KMS-11 (cell line): Measurements from ENCODE around the gene COL16A1.
A peak's percentile ranks its signal among the peaks of the same experiment; 100 is the strongest.

ENCODE experiments used
- H2AFZ ChIP-seq: fragments of 200-600 bp; sonication (generic); 2 replicates; pipeline ENCODE4 v1.6.1; 2016; ENCODE audit warnings: antibody characterized with exemption, mixed run types, low read depth
- H3K27ac ChIP-seq: fragments of 200-600 bp; sonication (generic); 2 replicates; pipeline ENCODE4 v1.6.1; 2016; ENCODE audit warnings: mild to moderate bottlenecking, mixed run types
- H3K27me3 ChIP-seq: fragments of 200-600 bp; sonication (generic); 2 replicates; pipeline ENCODE4 v1.6.1; 2017; ENCODE audit warnings: mild to moderate bottlenecking, low read depth, mixed run types, moderate library complexity; ENCODE audit not compliant: insufficient read depth
- H3K36me3 ChIP-seq: fragments of 200-600 bp; sonication (generic); 2 replicates; pipeline ENCODE4 v1.6.1; 2017; ENCODE audit warnings: mild to moderate bottlenecking, mixed run types; ENCODE audit not compliant: insufficient read depth
- H3K4me1 ChIP-seq: fragments of 200-600 bp; sonication (generic); 2 replicates; pipeline ENCODE4 v1.6.1; 2016; ENCODE audit warnings: mild to moderate bottlenecking, low read depth, mixed run types; ENCODE audit not compliant: poor library complexity, severe bottlenecking
- H3K4me2 ChIP-seq: fragments of 200-600 bp; sonication (generic); 2 replicates; pipeline ENCODE4 v1.7.0; 2016; ENCODE audit warnings: mild to moderate bottlenecking, mixed run types
- H3K4me3 ChIP-seq: fragments of 200-600 bp; sonication (generic); IDR thresholded peaks from 2 replicates; pipeline ENCODE4 v1.6.1; 2017; ENCODE audit warnings: low read depth, low read length, mixed read lengths; ENCODE audit not compliant: insufficient read depth
- H3K79me2 ChIP-seq: fragments of 200-600 bp; sonication (generic); 2 replicates; pipeline ENCODE4 v1.6.1; 2016; ENCODE audit warnings: low read depth, mixed run types; ENCODE audit not compliant: insufficient read depth
- H3K9ac ChIP-seq: fragments of 200-600 bp; sonication (generic); 2 replicates; pipeline ENCODE4 v1.6.1; 2016; ENCODE audit warnings: mild to moderate bottlenecking, mixed run types
- H4K20me1 ChIP-seq: fragments of 200-600 bp; sonication (generic); 2 replicates; pipeline ENCODE4 v1.6.1; 2016; ENCODE audit warnings: mild to moderate bottlenecking, mixed run types; ENCODE audit not compliant: insufficient read depth
- TF ChIP-seq, protein P1 (sequence below): fragments of 200-600 bp; sonication (generic); conservative IDR thresholded peaks from 2 replicates; pipeline ENCODE4 v1.6.1; 2017; ENCODE audit warnings: low read depth, mild to moderate bottlenecking, antibody characterized with exemption, low read length, moderate library complexity, mixed read lengths

COL16A1 gene

DNA sequence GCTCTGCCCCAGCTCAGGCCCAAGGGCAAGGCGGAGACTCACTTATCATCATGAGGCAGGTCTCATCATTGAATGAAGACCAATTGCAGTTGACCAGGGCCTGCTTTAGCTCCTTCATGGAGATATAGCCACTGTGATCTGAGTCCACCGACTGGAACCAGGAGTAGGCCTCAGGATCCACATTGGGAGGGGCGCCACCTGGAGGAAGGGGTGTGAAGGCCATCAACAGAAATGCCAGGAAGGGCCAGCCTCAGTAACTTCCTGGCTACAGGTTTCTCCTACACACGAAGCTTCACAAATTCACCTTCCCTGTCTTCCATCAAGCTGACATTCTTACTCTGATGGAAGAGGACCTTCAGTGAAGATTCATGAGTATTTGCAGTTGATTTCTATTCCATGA lies 70.7 kb downstream of the COL16A1 start:
- TF ChIP-seq, protein P1, sequence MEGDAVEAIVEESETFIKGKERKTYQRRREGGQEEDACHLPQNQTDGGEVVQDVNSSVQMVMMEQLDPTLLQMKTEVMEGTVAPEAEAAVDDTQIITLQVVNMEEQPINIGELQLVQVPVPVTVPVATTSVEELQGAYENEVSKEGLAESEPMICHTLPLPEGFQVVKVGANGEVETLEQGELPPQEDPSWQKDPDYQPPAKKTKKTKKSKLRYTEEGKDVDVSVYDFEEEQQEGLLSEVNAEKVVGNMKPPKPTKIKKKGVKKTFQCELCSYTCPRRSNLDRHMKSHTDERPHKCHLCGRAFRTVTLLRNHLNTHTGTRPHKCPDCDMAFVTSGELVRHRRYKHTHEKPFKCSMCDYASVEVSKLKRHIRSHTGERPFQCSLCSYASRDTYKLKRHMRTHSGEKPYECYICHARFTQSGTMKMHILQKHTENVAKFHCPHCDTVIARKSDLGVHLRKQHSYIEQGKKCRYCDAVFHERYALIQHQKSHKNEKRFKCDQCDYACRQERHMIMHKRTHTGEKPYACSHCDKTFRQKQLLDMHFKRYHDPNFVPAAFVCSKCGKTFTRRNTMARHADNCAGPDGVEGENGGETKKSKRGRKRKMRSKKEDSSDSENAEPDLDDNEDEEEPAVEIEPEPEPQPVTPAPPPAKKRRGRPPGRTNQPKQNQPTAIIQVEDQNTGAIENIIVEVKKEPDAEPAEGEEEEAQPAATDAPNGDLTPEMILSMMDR: peak; percentile 53
- H3K27me3 ChIP-seq: no peaks in the 10 kb centered on the region
- peaks cover 23% of the 10 kb centered on the region for H3K79me2 ChIP-seq
- H3K36me3 ChIP-seq: no peaks in the 10 kb centered on the region
- no peak overlapping the region for H3K9ac ChIP-seq
- H3K4me3 ChIP-seq: no peak overlapping the region
- no peak overlapping the region for H2AFZ ChIP-seq
- no peak overlapping the region for H3K27ac ChIP-seq
- 0 out of 2 replicates have a peak, but pooled peaks cover 5% of the 10 kb centered on the region for H4K20me1 ChIP-seq
- H3K4me2 ChIP-seq: no peak overlapping the region
- no peaks in the 10 kb centered on the region for H3K4me1 ChIP-seq

DNA sequence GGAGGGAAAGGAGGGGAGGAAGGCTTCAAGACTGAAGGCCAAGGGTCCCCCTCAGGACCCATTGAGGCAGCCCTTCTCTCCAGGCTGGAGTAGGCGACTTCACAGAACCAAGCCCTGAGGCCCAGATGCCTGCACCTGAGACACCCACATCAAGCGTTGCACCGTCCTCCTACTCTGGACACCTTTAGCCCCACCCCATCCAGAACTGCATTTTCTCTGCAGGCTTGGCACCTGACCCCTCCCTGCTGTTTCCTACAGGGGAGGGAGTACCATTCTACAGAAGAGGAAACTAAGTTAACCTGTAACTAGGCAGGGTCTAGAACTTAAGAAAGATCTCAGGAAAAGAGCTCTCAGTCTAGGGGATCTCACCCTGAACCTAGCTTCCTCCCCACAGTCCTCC lies 71.2 kb downstream of the COL16A1 start:
- Histone ChIP-seq H3K79me2 (peaks cover 23% of the 10 kb centered on the region), H2AFZ (no peak overlapping the region), H3K4me3 (no peak overlapping the region), H4K20me1 (0 out of 2 replicates have a peak, but pooled peaks cover 5% of the 10 kb centered on the region), H3K4me2 (no peak overlapping the region), H3K27ac (no peak overlapping the region), H3K4me1 (no peaks in the 10 kb centered on the region), H3K9ac (no peak overlapping the region), H3K36me3 (no peaks in the 10 kb centered on the region), H3K27me3 (no peaks in the 10 kb centered on the region)
- TF ChIP-seq, protein P1: no peak

DNA sequence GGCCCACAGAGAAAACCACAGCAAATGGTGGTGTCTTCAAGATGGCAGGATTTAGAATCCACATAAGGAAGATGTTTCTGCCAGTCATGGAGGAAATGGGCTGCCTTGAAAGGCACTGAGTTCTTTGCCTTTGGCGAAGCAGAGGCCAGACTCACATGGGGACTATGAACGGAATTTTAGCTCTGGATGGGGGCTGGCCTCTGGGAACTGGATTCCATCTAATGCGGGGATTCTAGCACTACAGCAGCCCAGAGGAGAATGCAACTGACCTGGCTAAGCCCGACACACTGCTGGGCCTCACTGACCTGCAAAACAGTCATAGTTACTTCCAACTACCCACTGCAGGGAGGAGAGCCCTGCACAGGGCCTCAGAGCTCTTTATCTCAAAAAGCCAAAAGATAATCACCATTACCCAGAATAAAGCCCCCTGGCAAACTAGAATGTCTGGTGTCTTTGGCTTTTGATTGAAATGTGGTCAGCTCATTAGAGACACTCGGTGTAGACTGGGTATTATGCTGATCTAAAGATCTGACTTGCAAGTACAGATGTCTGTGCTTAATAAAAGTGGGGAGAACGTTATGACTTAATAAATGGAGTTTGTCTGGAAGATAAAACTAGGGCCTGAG lies 74.8 kb downstream of the COL16A1 start:
- Histone ChIP-seq H3K27me3 (no peaks in the 10 kb centered on the region), H3K4me1 (no peaks in the 10 kb centered on the region), H3K9ac (no peak overlapping the region), H2AFZ (no peak overlapping the region), H3K4me2 (no peak overlapping the region), H4K20me1 (no peaks in the 10 kb centered on the region), H3K4me3 (no peak overlapping the region), H3K79me2 (no peaks in the 10 kb centered on the region), H3K36me3 (no peaks in the 10 kb centered on the region), H3K27ac (no peak overlapping the region)
- TF ChIP-seq, protein P1: no peak

DNA sequence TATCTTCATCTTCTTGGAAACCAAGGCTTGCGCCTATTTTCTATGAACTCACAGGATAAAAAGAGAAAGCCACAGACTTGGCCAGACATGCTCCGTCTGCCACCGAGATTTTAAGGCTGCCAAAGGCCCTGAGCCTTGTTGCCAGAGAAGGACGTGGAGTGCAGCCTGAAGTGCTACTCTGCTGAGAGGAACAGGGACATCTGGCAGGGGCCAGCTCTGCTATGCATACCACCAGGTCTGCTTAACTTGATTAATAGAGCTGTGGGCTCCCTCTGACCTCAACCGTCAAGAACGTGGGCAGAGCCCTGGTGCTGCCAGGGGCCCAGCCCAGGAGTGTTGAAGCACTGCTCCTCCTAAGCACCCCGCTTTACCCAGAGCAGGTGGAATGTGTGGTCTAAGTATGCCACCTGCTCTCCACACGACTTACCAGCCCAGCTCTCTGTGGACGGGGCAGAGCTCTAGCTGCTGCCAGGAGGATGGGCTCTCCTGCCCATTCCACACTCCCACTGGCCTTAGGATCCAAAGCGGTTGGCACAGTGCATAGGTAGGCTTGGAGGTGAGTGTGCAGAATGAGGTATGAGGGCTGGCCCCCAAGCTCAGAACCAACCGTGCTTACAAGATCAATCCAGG lies 75.8 kb downstream of the COL16A1 start:
- Histone ChIP-seq H4K20me1 (no peaks in the 10 kb centered on the region), H2AFZ (no peak overlapping the region), H3K4me3 (no peak overlapping the region), H3K36me3 (no peaks in the 10 kb centered on the region), H3K79me2 (no peaks in the 10 kb centered on the region), H3K4me1 (no peaks in the 10 kb centered on the region), H3K27ac (no peak overlapping the region), H3K9ac (no peak overlapping the region), H3K4me2 (no peak overlapping the region), H3K27me3 (no peaks in the 10 kb centered on the region)
- TF ChIP-seq, protein P1: no peak
